IPS-15b (cell line): Measurements from ENCODE around the gene ZBTB21.

Source experiments
- H3K27me3 ChIP-seq: one replicate; pipeline ENCODE4 v1.6.1; 2013; ENCODE audit warnings: low read length; ENCODE audit not compliant: control insufficient read depth, insufficient read depth
- H3K36me3 ChIP-seq: one replicate; pipeline ENCODE4 v1.6.1; 2013; ENCODE audit warnings: low read length; ENCODE audit not compliant: control insufficient read depth, insufficient read depth
- H3K4me1 ChIP-seq: one replicate; pipeline ENCODE4 v1.6.1; 2013; ENCODE audit warnings: mild to moderate bottlenecking, low read length; ENCODE audit not compliant: control insufficient read depth, insufficient read depth
- H3K4me3 ChIP-seq: one replicate; pipeline ENCODE4 v1.5.1; 2013; ENCODE audit warnings: low read depth, low read length
- H3K9ac ChIP-seq: one replicate; pipeline ENCODE4 v1.6.1; 2013; ENCODE audit warnings: low read depth, mild to moderate bottlenecking, low read length
- H3K9me3 ChIP-seq: one replicate; pipeline ENCODE4 v1.6.1; 2013; ENCODE audit warnings: mild to moderate bottlenecking, low read length; ENCODE audit not compliant: control insufficient read depth, insufficient read depth

Gene ZBTB21

GRCh38 chr21:41980561-41980960 lies 29.6 kb downstream of the ZBTB21 start:
- no peak overlapping the region for H3K4me3 ChIP-seq
- no peaks in the 10 kb centered on the region for H3K4me1 ChIP-seq
- no peak overlapping the region for H3K9ac ChIP-seq

DNA sequence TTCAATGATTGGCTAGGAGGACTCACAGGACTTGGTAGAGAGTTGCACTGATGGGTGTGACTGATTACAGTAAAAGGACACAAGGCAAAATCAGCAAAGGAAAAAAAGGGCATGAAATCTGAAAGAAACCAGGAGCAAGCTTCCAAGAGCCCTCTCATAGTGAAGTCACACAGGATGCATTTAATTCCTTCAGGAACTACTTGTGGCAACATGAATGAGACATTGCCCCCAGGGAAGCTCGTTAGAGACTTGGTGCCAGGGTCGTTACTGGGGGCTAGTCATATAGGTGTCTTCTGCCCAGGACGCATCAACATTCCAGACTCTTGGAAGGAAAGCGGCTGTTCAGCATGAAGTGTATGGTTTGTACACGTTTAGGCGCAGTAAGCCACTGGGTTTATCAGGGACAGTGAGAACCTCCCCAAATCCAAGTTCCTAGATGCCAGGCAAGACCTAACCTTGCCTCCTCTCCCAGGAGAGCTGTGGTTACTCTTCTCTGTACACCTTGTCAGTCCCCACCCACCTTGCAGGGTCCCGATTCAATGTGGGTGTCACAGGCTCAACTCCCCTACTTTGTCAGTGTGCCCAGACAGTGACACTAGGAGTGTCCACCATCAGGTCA lies 30.3 kb downstream of the ZBTB21 start:
- Histone ChIP-seq H3K27me3 (no peaks in the 10 kb centered on the region), H3K9me3 (peaks cover 7% of the 10 kb centered on the region), H3K4me3 (no peak overlapping the region), H3K4me1 (no peaks in the 10 kb centered on the region), H3K36me3 (no peaks in the 10 kb centered on the region), H3K9ac (no peak overlapping the region)

More at GRCh38 chr21:41980561-41980960, 29.6 kb downstream of the ZBTB21 start:
- Histone ChIP-seq H3K9me3 (peaks cover 7% of the 10 kb centered on the region), H3K27me3 (no peaks in the 10 kb centered on the region), H3K36me3 (no peaks in the 10 kb centered on the region)

- Histone ChIP-seq H3K4me1 (no peaks in the 10 kb centered on the region), H3K9me3 (peaks cover 7% of the 10 kb centered on the region), H3K27me3 (no peaks in the 10 kb centered on the region), H3K9ac (no peak overlapping the region), H3K4me3 (no peak overlapping the region), H3K36me3 (no peaks in the 10 kb centered on the region)
Observed at GRCh38 chr21:41979335-41979734, 30.8 kb downstream of the ZBTB21 start.

DNA sequence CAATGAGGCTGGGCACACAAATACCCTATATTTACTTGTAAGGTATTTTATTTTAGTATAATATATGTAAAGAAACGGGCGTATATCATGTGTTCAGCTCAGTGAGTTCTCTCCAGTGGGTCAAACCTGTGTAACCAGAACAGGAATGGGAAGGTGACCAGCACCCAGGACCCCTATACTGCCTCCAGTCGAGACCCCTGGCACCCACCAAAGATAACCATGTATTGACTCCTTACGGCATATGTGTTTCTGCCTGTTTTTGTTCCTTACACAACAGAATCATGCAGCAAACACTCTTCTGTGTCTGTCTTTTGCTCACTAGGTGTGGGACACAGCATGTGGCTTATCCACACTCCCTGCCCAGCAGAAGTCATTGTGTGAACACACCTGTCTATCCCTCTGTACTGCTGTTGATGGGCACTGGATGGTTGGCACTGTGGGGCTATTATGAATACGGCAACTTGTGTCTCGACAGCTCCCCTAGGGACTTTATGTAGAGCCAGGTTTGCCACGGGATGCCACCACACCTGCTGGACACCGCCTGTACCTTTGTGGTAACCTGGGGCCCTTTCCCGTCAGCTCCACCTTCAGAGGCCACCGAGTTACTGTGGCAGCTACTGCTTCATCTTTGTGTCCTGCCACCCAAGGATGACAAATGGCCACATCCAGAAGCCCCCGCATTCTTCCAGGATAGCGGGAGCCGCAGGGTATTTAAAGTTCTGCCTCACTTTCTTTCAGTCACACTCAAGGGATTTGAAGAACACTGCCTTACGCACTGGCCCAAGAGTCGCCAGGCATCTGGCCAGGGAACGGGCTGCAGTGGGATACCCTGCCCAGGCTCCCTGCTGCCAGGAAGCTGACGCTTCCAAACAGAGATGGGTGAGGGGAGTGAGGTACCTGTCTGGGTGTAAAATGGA lies 32.9 kb downstream of the ZBTB21 start:
- no peak overlapping the region for H3K4me3 ChIP-seq
- no peak overlapping the region for H3K9ac ChIP-seq
- H3K9me3 ChIP-seq = peaks cover 7% of the 10 kb centered on the region
- no peaks in the 10 kb centered on the region for H3K27me3 ChIP-seq
- no peaks in the 10 kb centered on the region for H3K36me3 ChIP-seq
- H3K4me1 ChIP-seq = no peaks in the 10 kb centered on the region

GRCh38 chr21:41976611-41977010 lies 33.5 kb downstream of the ZBTB21 start:
- Histone ChIP-seq H3K4me1 (no peaks in the 10 kb centered on the region), H3K27me3 (no peaks in the 10 kb centered on the region), H3K36me3 (no peaks in the 10 kb centered on the region), H3K9me3 (peaks cover 7% of the 10 kb centered on the region), H3K9ac (no peak overlapping the region), H3K4me3 (no peak overlapping the region)

- Histone ChIP-seq H3K27me3 (no peaks in the 10 kb centered on the region), H3K4me3 (no peak overlapping the region), H3K4me1 (no peaks in the 10 kb centered on the region), H3K9ac (no peak overlapping the region), H3K9me3 (peaks cover 7% of the 10 kb centered on the region), H3K36me3 (no peaks in the 10 kb centered on the region)
Observed at GRCh38 chr21:41975391-41976272, 34.5 kb downstream of the ZBTB21 start.

DNA sequence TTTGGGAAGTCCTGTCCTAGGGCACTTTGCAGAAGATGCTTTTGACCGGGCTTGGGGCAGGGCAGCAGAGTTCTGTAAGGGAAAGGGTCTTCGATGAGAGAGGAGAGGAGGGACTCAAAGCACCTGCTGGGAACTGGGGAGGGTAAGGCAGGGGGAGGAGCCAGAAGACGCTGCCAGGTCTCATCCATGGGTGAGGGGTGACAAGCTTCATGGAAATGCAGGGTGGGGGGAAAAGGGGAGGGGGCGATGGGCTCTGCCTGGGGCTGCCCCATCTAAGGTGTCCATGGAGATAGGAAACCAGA lies 35.5 kb downstream of the ZBTB21 start:
- H3K9ac ChIP-seq = no peak overlapping the region
- no peak overlapping the region for H3K4me3 ChIP-seq
- H3K9me3 ChIP-seq = peaks cover 4% of the 10 kb centered on the region
- no peaks in the 10 kb centered on the region for H3K27me3 ChIP-seq
- no peaks in the 10 kb centered on the region for H3K4me1 ChIP-seq
- no peaks in the 10 kb centered on the region for H3K36me3 ChIP-seq

DNA sequence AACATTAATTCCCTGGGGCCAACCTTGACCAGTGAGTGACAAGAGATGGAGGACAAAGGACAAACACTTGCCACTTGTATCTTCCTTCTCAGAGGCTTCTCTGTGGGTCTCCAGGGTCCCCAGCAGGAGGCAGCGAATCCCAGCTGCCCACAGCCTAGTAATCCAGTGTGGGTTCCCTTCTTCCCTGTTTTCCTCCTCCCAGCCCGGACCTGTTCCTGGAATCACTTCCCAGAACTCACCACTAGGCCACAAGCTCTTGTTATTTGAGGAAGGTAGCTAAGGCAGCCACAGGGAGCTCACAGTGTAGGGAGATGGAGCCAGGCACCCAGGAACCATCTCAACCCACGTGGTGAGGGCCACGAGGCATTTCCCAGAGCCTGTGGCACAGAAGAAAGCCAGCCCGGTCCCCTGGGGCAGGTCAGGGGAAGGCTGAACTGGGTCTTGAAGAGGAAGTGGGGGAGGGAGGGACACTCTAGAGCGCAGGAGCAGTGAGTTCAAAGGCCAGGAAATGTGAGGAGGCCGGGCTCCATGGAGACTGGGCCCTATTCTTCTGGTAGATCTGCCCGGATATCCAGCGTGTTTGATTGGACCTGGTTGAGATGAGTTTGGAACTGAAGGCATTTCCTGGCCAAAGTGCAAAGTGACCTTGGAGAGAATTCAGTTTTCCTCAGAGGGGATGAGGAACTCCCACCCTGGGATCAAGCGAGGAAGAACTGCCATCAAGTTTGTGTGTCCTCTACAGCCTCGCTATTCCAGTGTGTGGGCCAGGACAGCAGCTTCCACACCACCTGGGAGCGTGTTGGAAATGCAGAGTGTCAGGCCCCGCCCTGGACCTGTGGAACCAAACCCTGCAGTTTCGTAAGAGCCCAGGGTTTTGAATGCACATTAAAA lies 36.1 kb downstream of the ZBTB21 start:
- no peaks in the 10 kb centered on the region for H3K9me3 ChIP-seq
- H3K27me3 ChIP-seq = no peaks in the 10 kb centered on the region
- no peaks in the 10 kb centered on the region for H3K4me1 ChIP-seq
- H3K9ac ChIP-seq = no peak overlapping the region
- H3K36me3 ChIP-seq = no peaks in the 10 kb centered on the region
- no peak overlapping the region for H3K4me3 ChIP-seq

DNA sequence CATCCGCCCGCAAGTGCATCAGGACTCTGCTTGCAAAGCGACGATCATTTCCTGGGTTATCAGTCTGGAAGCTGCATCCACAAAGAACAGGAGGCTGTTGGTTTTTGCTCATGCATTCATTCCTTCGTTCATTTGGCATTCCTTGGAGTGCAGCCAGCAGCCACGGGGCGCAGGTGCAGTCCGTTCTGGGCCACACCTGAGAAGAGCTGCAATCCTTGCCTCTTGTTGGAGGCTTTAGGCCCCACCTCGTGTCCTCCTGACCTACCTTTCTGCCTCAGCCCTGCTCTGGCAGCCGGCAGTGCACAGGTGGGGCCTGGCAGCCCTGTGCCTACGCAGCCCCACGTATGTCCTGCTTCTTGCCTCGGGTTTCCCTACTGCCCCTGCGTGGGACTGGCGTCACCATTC lies 36.7 kb downstream of the ZBTB21 start:
- H3K4me3 ChIP-seq = no peak overlapping the region
- no peaks in the 10 kb centered on the region for H3K27me3 ChIP-seq
- no peak overlapping the region for H3K9ac ChIP-seq
- no peaks in the 10 kb centered on the region for H3K9me3 ChIP-seq
- H3K36me3 ChIP-seq = no peaks in the 10 kb centered on the region
- H3K4me1 ChIP-seq = no peaks in the 10 kb centered on the region

GRCh38 chr21:41972511-41973205 lies 37.5 kb downstream of the ZBTB21 start:
- Histone ChIP-seq H3K9me3 (no peaks in the 10 kb centered on the region), H3K4me3 (no peak overlapping the region), H3K4me1 (no peaks in the 10 kb centered on the region), H3K36me3 (no peaks in the 10 kb centered on the region), H3K9ac (no peak overlapping the region), H3K27me3 (no peaks in the 10 kb centered on the region)
